ENCODE data around the gene SMC3.

GRCh38 chr10:110572862-110573261 lies 5.4 kb downstream of the SMC3 start:
- TF ChIP-seq CTCF (IDR thresholded peaks at IDR 0.05) (no peak), POLR2A (IDR thresholded peaks at IDR 0.05) (no peak)

All from right lobe of liver (tissue), 4 donors.